NCI-H774 (cell line): ENCODE results near the gene DHODH.

ENCODE experiments used
- DNase-seq: peaks from one replicate; lab custom pipeline; 2025; lab: John Stamatoyannopoulos, UW

DHODH gene

GRCh38 chr16:72013888-72014581, 5.5 kb downstream of the DHODH start:
- no peak for DNase-seq

GRCh38 chr16:72014675-72015074, 6.1 kb downstream of the DHODH start:
- no peak for DNase-seq

GRCh38 chr16:72015124-72015523, 6.6 kb downstream of the DHODH start:
- DNase-seq: peak; percentile 6

- no peak for DNase-seq
Observed at GRCh38 chr16:72018470-72018869, 9.9 kb downstream of the DHODH start.

GRCh38 chr16:72021043-72021442, 12.5 kb downstream of the DHODH start:
- no peak for DNase-seq

GRCh38 chr16:72022127-72022526, 13.6 kb downstream of the DHODH start:
- DNase-seq: no peak

- DNase-seq: no peak
Observed at GRCh38 chr16:72023962-72024361, 15.4 kb downstream of the DHODH start.

- no peak for DNase-seq
Observed at GRCh38 chr16:72024862-72025382, 16.4 kb downstream of the DHODH start.

GRCh38 chr16:72025404-72026114, 17.0 kb downstream of the DHODH start:
- no peak for DNase-seq

GRCh38 chr16:72027669-72028378, 19.3 kb downstream of the DHODH start:
- no peak for DNase-seq

GRCh38 chr16:72029567-72030271, 21.2 kb downstream of the DHODH start:
- no peak for DNase-seq

GRCh38 chr16:72033437-72033836, 24.9 kb downstream of the DHODH start:
- no peak for DNase-seq

GRCh38 chr16:72036098-72036497, 27.6 kb downstream of the DHODH start:
- no peak for DNase-seq

GRCh38 chr16:72042157-72042660, 33.7 kb downstream of the DHODH start:
- DNase-seq: peak; percentile 0

- DNase-seq: no peak
Observed at GRCh38 chr16:72043058-72043457, 34.5 kb downstream of the DHODH start.

GRCh38 chr16:72043539-72043938, 35.0 kb downstream of the DHODH start:
- no peak for DNase-seq

GRCh38 chr16:72044296-72044695, 35.8 kb downstream of the DHODH start:
- DNase-seq: no peak

GRCh38 chr16:72044825-72045359, 36.3 kb downstream of the DHODH start:
- no peak for DNase-seq

GRCh38 chr16:72049110-72049509, 40.6 kb downstream of the DHODH start:
- no peak for DNase-seq

- no peak for DNase-seq
Observed at GRCh38 chr16:72050769-72051464, 42.4 kb downstream of the DHODH start.

- no peak for DNase-seq
Observed at GRCh38 chr16:72051818-72052217, 43.3 kb downstream of the DHODH start.
